HCT116 (cell line): ENCODE results near the gene PRTG. TPM values are rescaled to one million over a fixed set of nuclear protein-coding genes. Genes with fewer than 3 reads are reported as not detected.

Experiments used
- ATAC-seq: fragments of 200-7000 bp; cut with Tn5 transposase; 2 replicates; pipeline ENCODE4 v1.9.1; 2020; ENCODE audit warnings: mild to moderate bottlenecking, moderate library complexity
- BruUV-seq: library from RNA; stranded (reverse); fragments of 400-500 nt; replicated peaks from 2 replicates; lab custom pipeline; 2021; lab: Mats Ljungman, UMichigan
- CTCF ChIA-PET: fragments of 300-600 bp; sonication (Branson Sonifier 250); formaldehyde crosslinking; loops from one replicate; lab custom pipeline; 2021; ENCODE audit warnings: antibody characterized with exemption; lab: Charles Lee
- POLR2A ChIA-PET: fragments of 300-600, 350-600 bp; sonication (Branson Sonifier 250); formaldehyde crosslinking; loops from one replicate; lab custom pipeline; 2021; ENCODE audit warnings: antibody characterized with exemption; lab: Charles Lee
- RAD21 ChIA-PET, 2 experiments: fragments of 300-600 bp; sonication (Branson Sonifier 250); formaldehyde crosslinking; loops; one replicate each; lab custom pipeline; 2023; ENCODE audit warnings: low total read pairs in 2 of 2; ENCODE audit not compliant: uncharacterized antibody in 2 of 2, unreplicated experiment in 2 of 2, low non-redundant PET in 1 of 2; lab: Charles Lee
- DNase-seq: peaks from one replicate; pipeline ENCODE4 v3.0.0-alpha.2; 2010; ENCODE audit warnings: low read depth, low spot score
- H2AFZ ChIP-seq: fragments of 200-600 bp; shearing (Covaris generic), sonication (generic); 2 replicates; pipeline ENCODE4 v1.6.1; 2017; ENCODE audit warnings: low read depth, mixed run types, mixed read lengths, antibody characterized with exemption, low read length; ENCODE audit not compliant: poor library complexity, severe bottlenecking
- H3K27ac ChIP-seq: 2 replicates; pipeline ENCODE4 v1.5.1; 2012; ENCODE audit warnings: low read depth, low read length
- H3K27me3 ChIP-seq: fragments of 200-600 bp; sonication (generic); 2 replicates; pipeline ENCODE4 v1.6.1; 2016; ENCODE audit warnings: mixed run types, low read length, mixed read lengths; ENCODE audit not compliant: insufficient read depth
- H3K36me3 ChIP-seq, 2 experiments: fragments of 200-500 bp in 1 of 2; fragments of 200-600 bp in 1 of 2; sonication (Bioruptor generic) in 1 of 2; sonication (generic) in 1 of 2; 2 replicates each; pipeline versions ENCODE4 v1.5.1 to v1.6.1; 2014 to 2016; ENCODE audit warnings: low read length in 2 of 2, inconsistent platforms in 1 of 2, mixed read lengths in 1 of 2, mixed run types in 1 of 2; ENCODE audit not compliant: insufficient read depth in 2 of 2, control insufficient read depth in 1 of 2
- H3K4me1 ChIP-seq, 2 experiments: fragments of 200-600 bp in 1 of 2; sonication (generic) in 1 of 2; 2 replicates each; pipeline versions ENCODE4 v1.5.1 to v1.6.1; 2012 to 2017; ENCODE audit warnings: low read length in 2 of 2, inconsistent platforms in 1 of 2, mild to moderate bottlenecking in 1 of 2, mixed read lengths in 1 of 2, mixed run types in 1 of 2, moderate library complexity in 1 of 2; ENCODE audit not compliant: insufficient read depth in 2 of 2, control insufficient read depth in 1 of 2
- H3K4me2 ChIP-seq: fragments of 200-600 bp; sonication (generic); 2 replicates; pipeline ENCODE4 v1.6.1; 2017; ENCODE audit warnings: mixed run types, low read length, mixed read lengths
- H3K4me3 ChIP-seq, 2 experiments: fragments of 200-600 bp in 1 of 2; sonication (generic) in 1 of 2; replicated peaks in 1 of 2; 2 replicates each; pipeline ENCODE4 v1.5.1; 2011 to 2016; ENCODE audit warnings: low read length in 2 of 2, control low read depth in 1 of 2, low read depth in 1 of 2, mild to moderate bottlenecking in 1 of 2, mixed read lengths in 1 of 2, mixed run types in 1 of 2
- H3K79me2 ChIP-seq: fragments of 200-600 bp; sonication (generic); 2 replicates; pipeline ENCODE4 v1.6.1; 2017; ENCODE audit warnings: mild to moderate bottlenecking, mixed run types, low read length, moderate library complexity, mixed read lengths; ENCODE audit not compliant: insufficient read depth
- H3K9ac ChIP-seq: fragments of 200-600 bp; sonication (generic); 2 replicates; pipeline ENCODE4 v1.6.1; 2016; ENCODE audit warnings: low read length, mixed read lengths
- H3K9me2 ChIP-seq: fragments of 200-600 bp; sonication (generic), shearing (Covaris generic); 2 replicates; pipeline ENCODE4 v1.6.1; 2017; ENCODE audit warnings: mixed run types, mild to moderate bottlenecking, moderate library complexity; ENCODE audit not compliant: insufficient read depth
- H3K9me3 ChIP-seq, 2 experiments: fragments of 200-500 bp in 1 of 2; fragments of 200-600 bp in 1 of 2; sonication (Bioruptor generic) in 1 of 2; sonication (generic) in 1 of 2; 2 replicates each; pipeline ENCODE4 v1.6.1; 2014 to 2017; ENCODE audit warnings: low read length in 2 of 2, mixed read lengths in 2 of 2, inconsistent platforms in 1 of 2, low read depth in 1 of 2, mild to moderate bottlenecking in 1 of 2, mixed run types in 1 of 2, moderate library complexity in 1 of 2; ENCODE audit not compliant: control insufficient read depth in 1 of 2, insufficient read depth in 1 of 2
- H4K20me1 ChIP-seq: fragments of 200-600 bp; sonication (generic), shearing (Covaris generic); 2 replicates; pipeline ENCODE4 v1.6.1; 2017; ENCODE audit warnings: mixed run types, mild to moderate bottlenecking, moderate library complexity; ENCODE audit not compliant: insufficient read depth
- CBX3 ChIP-seq: IDR thresholded peaks from 2 replicates; pipeline ENCODE4 v1.6.1; 2012; ENCODE audit warnings: low read depth
- CEBPB ChIP-seq: IDR thresholded peaks from 2 replicates; pipeline ENCODE4 v1.6.1; 2012; ENCODE audit warnings: low read depth
- CTCF ChIP-seq, 3 experiments: fragments of 200-600 bp in 1 of 3; sonication (generic) in 1 of 3; IDR thresholded peaks in 2 of 3; conservative IDR thresholded peaks in 1 of 3; 2 replicates each; pipeline ENCODE4 v1.5.1; 2012 to 2017; ENCODE audit warnings: low read depth in 2 of 3, low read length in 2 of 3, antibody characterized with exemption in 1 of 3, borderline replicate concordance in 1 of 3, control low read depth in 1 of 3, mild to moderate bottlenecking in 1 of 3, mixed read lengths in 1 of 3, mixed run types in 1 of 3, moderate library complexity in 1 of 3; ENCODE audit not compliant: insufficient read depth in 1 of 3
- EGR1 ChIP-seq: IDR thresholded peaks from 2 replicates; pipeline ENCODE4 v1.6.1; 2012; ENCODE audit warnings: low read depth
- ELF1 ChIP-seq: IDR thresholded peaks from 2 replicates; pipeline ENCODE4 v1.6.1; 2012; ENCODE audit warnings: low read depth, borderline replicate concordance
- EZH2 ChIP-seq: fragments of 200-600 bp; sonication (generic); IDR thresholded peaks from 2 replicates; pipeline ENCODE4 v1.6.1; 2017; ENCODE audit warnings: antibody characterized with exemption, mixed run types
- EZH2phosphoT487 ChIP-seq: fragments of 200-600 bp; IDR thresholded peaks from 2 replicates; pipeline ENCODE4 v1.6.1; 2018; ENCODE audit warnings: antibody characterized with exemption, borderline replicate concordance
- FOSL1 ChIP-seq: IDR thresholded peaks from 2 replicates; pipeline ENCODE4 v1.6.1; 2012; ENCODE audit warnings: low read depth
- JUND ChIP-seq: IDR thresholded peaks from 2 replicates; pipeline ENCODE4 v1.6.1; 2012
- RAD21 ChIP-seq: IDR thresholded peaks from 2 replicates; pipeline ENCODE4 v1.6.1; 2012; ENCODE audit warnings: low read depth, mild to moderate bottlenecking
- SIN3A ChIP-seq: IDR thresholded peaks from 2 replicates; pipeline ENCODE4 v1.6.1; 2012; ENCODE audit warnings: low read depth
- SP1 ChIP-seq: IDR thresholded peaks from 2 replicates; pipeline ENCODE4 v1.6.1; 2012; ENCODE audit warnings: low read depth
- SRF ChIP-seq: IDR thresholded peaks from 2 replicates; pipeline ENCODE4 v1.6.1; 2012; ENCODE audit warnings: low read depth
- YY1 ChIP-seq: IDR thresholded peaks from 2 replicates; pipeline ENCODE4 v1.6.1; 2011; ENCODE audit warnings: low read length, low read depth, moderate library complexity, mild to moderate bottlenecking; ENCODE audit not compliant: insufficient replicate concordance; ENCODE audit errors: extremely low read depth
- ZFX ChIP-seq: fragments of 450-650 bp; IDR thresholded peaks from 2 replicates; pipeline ENCODE4 v1.6.1; 2017
- ZNF274 ChIP-seq: fragments of 200-500 bp; sonication (Bioruptor generic); IDR thresholded peaks from 2 replicates; pipeline ENCODE4 v1.6.1; 2014; ENCODE audit warnings: mild to moderate bottlenecking, low read depth, low read length, inconsistent platforms
- intact Hi-C: fragments of 100-400 bp; cut with micrococcal nuclease; formaldehyde crosslinking; loops from 2 replicates; pipeline ENCODE4 v1.10.0; 2022
- total RNA-seq: library from RNA; stranded (reverse); gene quantifications from one replicate; pipeline ENCODE4 v1.2.1, GENCODE V29; 2021; ENCODE audit not compliant: unreplicated experiment
- TF ChIP-seq, protein P1 (sequence below): IDR thresholded peaks from 2 replicates; pipeline ENCODE4 v1.6.1; 2012
- TF ChIP-seq, protein P2 (sequence below): IDR thresholded peaks from 2 replicates; pipeline ENCODE4 v1.6.1; 2012

The PRTG gene
- total RNA-seq, 1 experiment from 2014 or later, result not detected

DNA sequence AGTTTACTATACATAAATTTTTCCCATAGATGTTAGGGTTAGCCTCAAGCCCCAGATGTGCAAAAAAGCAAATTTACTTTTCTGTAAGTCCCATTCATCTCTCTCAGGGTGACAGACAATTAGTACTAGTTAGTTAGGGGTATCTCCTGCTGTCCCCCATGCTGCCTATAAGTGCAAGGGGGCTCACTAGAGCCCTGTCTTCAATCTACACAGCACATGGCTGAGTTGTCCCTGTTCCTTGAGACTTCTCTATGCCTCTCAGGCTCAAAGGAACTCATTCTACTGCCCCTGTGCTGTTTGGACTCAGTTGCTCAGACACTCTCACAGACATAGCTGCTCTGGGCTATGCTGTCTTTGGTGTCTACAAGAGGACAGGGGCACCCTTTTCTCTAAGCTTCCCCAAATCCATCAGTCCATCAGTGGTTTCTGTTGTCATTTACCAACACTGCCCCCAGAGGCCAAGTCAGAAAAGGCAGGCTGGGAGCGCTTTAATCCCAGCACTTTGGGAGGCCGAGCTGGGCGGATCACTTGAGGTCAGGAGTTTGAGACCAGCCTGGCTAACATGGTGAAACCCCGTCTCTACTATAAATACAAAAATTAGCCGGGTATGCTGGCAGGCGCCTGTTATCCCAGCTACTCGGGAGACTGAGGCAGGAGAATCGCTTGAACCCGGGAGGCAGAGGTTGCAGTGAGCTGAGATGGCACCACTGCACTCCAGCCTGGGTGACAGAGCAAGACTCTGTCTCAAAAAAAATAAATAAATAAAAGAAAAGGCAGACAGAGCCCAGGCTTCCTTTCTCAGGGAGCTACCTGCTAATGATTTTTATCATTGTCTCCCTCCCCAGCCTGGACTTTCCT, 31.4 kb upstream of the PRTG start:
- H4K20me1 ChIP-seq, result no peaks in the 10 kb centered on the region
- no peaks in the 10 kb centered on the region for H3K9me3 ChIP-seq
- ChIA-PET CTCF (interaction anchor here (0.6 to 3.6 kb wide), 14 partner anchors 9 to 248 kb away, joined by 3 to 17 read pairs (median 3); no protein-coding TSS in a partner anchor), RAD21 (interaction anchor here in 1 of 2 experiments (0.6 kb wide), 1 partner anchor 163 kb away, joined by 3 read pairs; no protein-coding TSS in a partner anchor), POLR2A (interaction anchor here (0.8 to 1.5 kb wide), 2 partner anchors 10 to 13 kb away, joined by 4 read pairs; no protein-coding TSS in a partner anchor)
- intact Hi-C loops, result no loop called here
- H3K9ac ChIP-seq, result no peak overlapping the region
- BruUV-seq, result no TSS peak
- no peaks in the 10 kb centered on the region for H3K27me3 ChIP-seq
- no peaks in the 10 kb centered on the region for H3K4me1 ChIP-seq
- no peaks in the 10 kb centered on the region for H3K9me2 ChIP-seq
- no peak overlapping the region for H3K27ac ChIP-seq
- peak; percentile 95 for ATAC-seq
- H3K4me3 ChIP-seq, result no peak overlapping the region
- no peak overlapping the region for H3K4me2 ChIP-seq
- DNase-seq, result peak; percentile 40
- H3K36me3 ChIP-seq, result no peaks in the 10 kb centered on the region
- H3K79me2 ChIP-seq, result no peaks in the 10 kb centered on the region
- TF ChIP-seq ZNF274, result no peak
- no peak for TF ChIP-seq EGR1
- TF ChIP-seq SP1, result no peak
- no peak for TF ChIP-seq SIN3A
- TF ChIP-seq FOSL1, result no peak
- TF ChIP-seq ZFX, result no peak
- TF ChIP-seq, protein P1, sequence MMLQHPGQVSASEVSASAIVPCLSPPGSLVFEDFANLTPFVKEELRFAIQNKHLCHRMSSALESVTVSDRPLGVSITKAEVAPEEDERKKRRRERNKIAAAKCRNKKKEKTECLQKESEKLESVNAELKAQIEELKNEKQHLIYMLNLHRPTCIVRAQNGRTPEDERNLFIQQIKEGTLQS, result no peak
- TF ChIP-seq EZH2phosphoT487, result no peak
- no peak for TF ChIP-seq CEBPB
- TF ChIP-seq ELF1, result no peak
- TF ChIP-seq YY1, result no peak
- TF ChIP-seq, protein P2, sequence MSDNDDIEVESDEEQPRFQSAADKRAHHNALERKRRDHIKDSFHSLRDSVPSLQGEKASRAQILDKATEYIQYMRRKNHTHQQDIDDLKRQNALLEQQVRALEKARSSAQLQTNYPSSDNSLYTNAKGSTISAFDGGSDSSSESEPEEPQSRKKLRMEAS, result no peak
- peak; percentile 23; the same call in 1 of the 2 replicates for TF ChIP-seq RAD21
- no peak for TF ChIP-seq JUND
- no peak for TF ChIP-seq SRF
- peak; percentile 7 to 71 (median 70); a peak in 4 of 6 replicates for TF ChIP-seq CTCF (IDR thresholded peaks at IDR 0.05 in 2 of 3, conservative IDR thresholded peaks at IDR 0.05 in 1 of 3; ENCODE audit: borderline replicate concordance in 1 of 3, insufficient read depth in 1 of 3, low read depth in 2 of 3, low read length in 2 of 3)
- peak; percentile 37; the same call in 1 of the 2 replicates for TF ChIP-seq CBX3
- no peak for TF ChIP-seq EZH2
- peak overlapping the region; percentile 10 for H2AFZ ChIP-seq
